Skeletal muscle tissue (tissue), 4 donors: ENCODE measurements around the gene RAX. TPM values are rescaled to one million over a fixed set of nuclear protein-coding genes. Genes with fewer than 3 reads are reported as not detected.

ENCODE experiments used
- H3K27ac ChIP-seq: one replicate; pipeline ENCODE4 v1.7.0; 2013; ENCODE audit warnings: mild to moderate bottlenecking, low read depth, low read length, inconsistent platforms
- H3K27me3 ChIP-seq, 3 donors: one replicate each; pipeline ENCODE4 v1.7.0; 2013; ENCODE audit warnings: low read length in 3 of 3; ENCODE audit not compliant: control insufficient read depth in 3 of 3, insufficient read depth in 3 of 3
- H3K36me3 ChIP-seq, 3 donors: one replicate each; pipeline ENCODE4 v1.7.0; 2013; ENCODE audit warnings: low read length in 3 of 3; ENCODE audit not compliant: control insufficient read depth in 3 of 3, insufficient read depth in 3 of 3
- H3K4me1 ChIP-seq, 3 donors: one replicate each; pipeline ENCODE4 v1.7.0; 2013; ENCODE audit warnings: low read length in 3 of 3, mild to moderate bottlenecking in 3 of 3; ENCODE audit not compliant: control insufficient read depth in 3 of 3, insufficient read depth in 3 of 3
- H3K4me3 ChIP-seq, 3 donors: one replicate each; pipeline ENCODE4 v1.7.0; 2013; ENCODE audit warnings: low read length in 3 of 3
- H3K9ac ChIP-seq, 3 donors: one replicate each; pipeline ENCODE4 v1.7.0; 2013; ENCODE audit warnings: low read length in 3 of 3, mild to moderate bottlenecking in 3 of 3, moderate library complexity in 2 of 3, low read depth in 1 of 3
- H3K9me3 ChIP-seq, 3 donors: one replicate each; pipeline ENCODE4 v1.7.0; 2013; ENCODE audit warnings: low read length in 3 of 3; ENCODE audit not compliant: control insufficient read depth in 3 of 3
- total RNA-seq: library from RNA; depleted of rRNA; stranded (reverse); fragments of >200 nt; gene quantifications from one replicate; pipeline ENCODE4 v1.2.3, GENCODE V29; 2014
- donor health status: Osteomylitis.

RAX gene
- total RNA-seq, 1 donor from 2014 or later: not detected

- H3K27ac ChIP-seq: no peak overlapping the region
- no peaks in the 10 kb centered on the region for H3K4me1 ChIP-seq
- no peaks in the 10 kb centered on the region for H3K9me3 ChIP-seq
- no peak overlapping the region for H3K9ac ChIP-seq
- peaks cover 3 to 21% (median 8%) of the 10 kb centered on the region in 3 donors for H3K27me3 ChIP-seq
- no peaks in the 10 kb centered on the region for H3K36me3 ChIP-seq
- no peak overlapping the region for H3K4me3 ChIP-seq
These were observed 28.7 kb upstream of the RAX start for GRCh38 chr18:59301929-59302328.

- H3K27ac ChIP-seq: no peak overlapping the region
- H3K27me3 ChIP-seq: peaks cover 3 to 22% (median 8%) of the 10 kb centered on the region in 3 donors
- H3K36me3 ChIP-seq: no peaks in the 10 kb centered on the region
- no peak overlapping the region for H3K9ac ChIP-seq
- H3K9me3 ChIP-seq: no peaks in the 10 kb centered on the region
- no peak overlapping the region for H3K4me3 ChIP-seq
- no peaks in the 10 kb centered on the region for H3K4me1 ChIP-seq
These were observed 27.5 kb upstream of the RAX start for GRCh38 chr18:59300676-59301285.

- no peak overlapping the region for H3K27ac ChIP-seq
- no peaks in the 10 kb centered on the region for H3K36me3 ChIP-seq
- no peaks in the 10 kb centered on the region for H3K4me1 ChIP-seq
- H3K9ac ChIP-seq: no peak overlapping the region
- no peak overlapping the region for H3K4me3 ChIP-seq
- peaks cover 0 to 15% (median 13%) of the 10 kb centered on the region in 3 donors for H3K27me3 ChIP-seq
- no peaks in the 10 kb centered on the region for H3K9me3 ChIP-seq
These were observed 25.6 kb upstream of the RAX start for GRCh38 chr18:59298871-59299270.

- Histone ChIP-seq H3K9ac (no peak overlapping the region), H3K27ac (no peak overlapping the region), H3K9me3 (no peaks in the 10 kb centered on the region), H3K4me1 (no peaks in the 10 kb centered on the region), H3K4me3 (no peak overlapping the region), H3K27me3 (peaks cover 0 to 11% (median 8%) of the 10 kb centered on the region in 3 donors), H3K36me3 (no peaks in the 10 kb centered on the region)
These were observed 20.1 kb upstream of the RAX start for GRCh38 chr18:59293317-59293716.

GRCh38 chr18:59286341-59286740, 13.1 kb upstream of the RAX start:
- H3K27ac ChIP-seq: no peak overlapping the region
- H3K9me3 ChIP-seq: no peaks in the 10 kb centered on the region
- H3K4me3 ChIP-seq: no peak overlapping the region
- H3K27me3 ChIP-seq: peaks cover 14 to 26% (median 17%) of the 10 kb centered on the region in 3 donors
- H3K9ac ChIP-seq: no peak overlapping the region
- no peaks in the 10 kb centered on the region for H3K36me3 ChIP-seq
- H3K4me1 ChIP-seq: no peaks in the 10 kb centered on the region

- H3K36me3 ChIP-seq: no peaks in the 10 kb centered on the region
- no peaks in the 10 kb centered on the region for H3K4me1 ChIP-seq
- peaks cover 16 to 45% (median 22%) of the 10 kb centered on the region in 3 donors for H3K27me3 ChIP-seq
These were observed 9.1 kb upstream of the RAX start for GRCh38 chr18:59282341-59282740.

GRCh38 chr18:59279722-59280121, 6.5 kb upstream of the RAX start:
- Histone ChIP-seq H3K4me3 (no peak overlapping the region), H3K4me1 (no peaks in the 10 kb centered on the region), H3K27me3 (peaks cover 33 to 56% (median 45%) of the 10 kb centered on the region in 3 donors), H3K9ac (no peak overlapping the region), H3K9me3 (no peaks in the 10 kb centered on the region), H3K36me3 (no peaks in the 10 kb centered on the region), H3K27ac (no peak overlapping the region)

More at GRCh38 chr18:59282341-59282740, 9.1 kb upstream of the RAX start:
- Histone ChIP-seq H3K4me3 (no peak overlapping the region), H3K27ac (no peak overlapping the region), H3K9ac (no peak overlapping the region), H3K9me3 (no peaks in the 10 kb centered on the region)

GRCh38 chr18:59279193-59279592, 5.9 kb upstream of the RAX start:
- H3K4me3 ChIP-seq: no peak overlapping the region
- H3K36me3 ChIP-seq: no peaks in the 10 kb centered on the region
- no peak overlapping the region for H3K9ac ChIP-seq
- H3K4me1 ChIP-seq: no peaks in the 10 kb centered on the region
- H3K9me3 ChIP-seq: no peaks in the 10 kb centered on the region
- peaks cover 39 to 60% (median 48%) of the 10 kb centered on the region in 3 donors for H3K27me3 ChIP-seq
- no peak overlapping the region for H3K27ac ChIP-seq

GRCh38 chr18:59278793-59279192, 5.5 kb upstream of the RAX start:
- Histone ChIP-seq H3K4me1 (peaks cover 0 to 3% (median 0%) of the 10 kb centered on the region in 3 donors), H3K27me3 (peaks cover 43 to 62% (median 51%) of the 10 kb centered on the region in 3 donors)

GRCh38 chr18:59276047-59276446, 2.8 kb upstream of the RAX start:
- H3K27ac ChIP-seq: no peak overlapping the region
- no peak overlapping the region for H3K4me3 ChIP-seq
- H3K36me3 ChIP-seq: no peaks in the 10 kb centered on the region
- no peak overlapping the region for H3K9ac ChIP-seq
- no peaks in the 10 kb centered on the region for H3K9me3 ChIP-seq
- H3K4me1 ChIP-seq: peaks cover 0 to 10% (median 8%) of the 10 kb centered on the region in 3 donors
- H3K27me3 ChIP-seq: peaks cover 62 to 79% (median 66%) of the 10 kb centered on the region in 3 donors

More at GRCh38 chr18:59278793-59279192, 5.5 kb upstream of the RAX start:
- Histone ChIP-seq H3K9me3 (no peaks in the 10 kb centered on the region), H3K9ac (no peak overlapping the region), H3K4me3 (no peak overlapping the region), H3K27ac (no peak overlapping the region), H3K36me3 (no peaks in the 10 kb centered on the region)
